SU-DHL-6 (cell line): ENCODE results near the gene ARHGEF37.

Experiments
- CTCF ChIP-seq: fragments of 200-600 bp; sonication (generic); IDR thresholded peaks from one replicate; pipeline ENCODE4 v1.5.1; 2017; ENCODE audit warnings: antibody characterized with exemption, mild to moderate bottlenecking, low read length, moderate library complexity; ENCODE audit not compliant: insufficient read depth, poor library complexity, severe bottlenecking
- EZH2phosphoT487 ChIP-seq: fragments of 200-600 bp; sonication (generic), shearing (Covaris generic); conservative IDR thresholded peaks from 2 replicates; pipeline ENCODE4 v1.6.1; 2018; ENCODE audit warnings: mild to moderate bottlenecking, antibody characterized with exemption, low read length, moderate library complexity, mixed read lengths

- no peak for TF ChIP-seq CTCF
- TF ChIP-seq EZH2phosphoT487 = no peak
Observed at GRCh38 chr5:149549461-149550267, 31.6 kb upstream of the ARHGEF37 start.
